Smooth muscle cell (in vitro differentiated cells): Measurements from ENCODE around the gene MTG1. TPM values are rescaled to one million over a fixed set of nuclear protein-coding genes. Genes with fewer than 3 reads are reported as not detected.

ENCODE experiments used
- DNase-seq: peaks from one replicate; lab custom pipeline; 2025; ENCODE audit not compliant: unreplicated experiment; lab: John Stamatoyannopoulos, UW
- H2AFZ ChIP-seq: fragments of 200-600 bp; sonication (generic); 2 replicates; pipeline ENCODE4 v1.6.0; 2016; ENCODE audit warnings: antibody characterized with exemption, low read depth, mild to moderate bottlenecking
- H3F3A ChIP-seq: fragments of 200-600 bp; sonication (generic); 2 replicates; pipeline ENCODE4 v1.6.0; 2017; ENCODE audit warnings: antibody characterized with exemption, low read depth
- H3K27ac ChIP-seq: fragments of 200-600 bp; sonication (generic); 2 replicates; pipeline ENCODE4 v1.5.1; 2016; ENCODE audit warnings: low read depth, mild to moderate bottlenecking
- H3K27me3 ChIP-seq: fragments of 200-600 bp; sonication (generic); 2 replicates; pipeline ENCODE4 v1.6.1; 2016; ENCODE audit warnings: low read depth, mild to moderate bottlenecking
- H3K36me3 ChIP-seq: fragments of 200-600 bp; sonication (generic); 2 replicates; pipeline ENCODE4 v1.5.1; 2016; ENCODE audit warnings: low read depth
- H3K4me1 ChIP-seq: fragments of 200-600 bp; sonication (generic); 2 replicates; pipeline ENCODE4 v1.5.1; 2016; ENCODE audit warnings: low read depth
- H3K4me2 ChIP-seq: fragments of 200-600 bp; sonication (generic); 2 replicates; pipeline ENCODE4 v1.6.0; 2016; ENCODE audit warnings: mild to moderate bottlenecking
- H3K4me3 ChIP-seq: fragments of 200-600 bp; sonication (generic); 2 replicates; pipeline ENCODE4 v1.5.1; 2016; ENCODE audit warnings: mild to moderate bottlenecking
- H3K79me2 ChIP-seq: fragments of 200-600 bp; sonication (generic); 2 replicates; pipeline ENCODE4 v1.6.0; 2016; ENCODE audit warnings: low read depth, mild to moderate bottlenecking
- H3K9ac ChIP-seq: fragments of 200-600 bp; sonication (generic); 2 replicates; pipeline ENCODE4 v1.6.0; 2016; ENCODE audit warnings: low read depth
- H3K9me3 ChIP-seq: fragments of 200-600 bp; sonication (generic); replicated peaks from 2 replicates; pipeline ENCODE4 v1.5.1; 2016; ENCODE audit warnings: low read depth
- H4K20me1 ChIP-seq: fragments of 200-600 bp; sonication (generic); 2 replicates; pipeline ENCODE4 v1.6.0; 2016; ENCODE audit warnings: low read depth
- WGBS: methylation state at CpG from one replicate; pipeline ENCODE4 v1.1.7; 2016; ENCODE audit warnings: low lambda C conversion rate; 5-methylcytosine and 5-hydroxymethylcytosine counted together
- polyA plus RNA-seq: library from polyadenylated mRNA; unstranded; fragments of >200 nt; fragmentation: Nextera tagmentation; extraction: Ambion mirVana; gene quantifications from 2 replicates; pipeline ENCODE4 v1.2.1, GENCODE V29; 2016
- total RNA-seq: library from RNA; depleted of rRNA; stranded (reverse); fragments of >200 nt; gene quantifications from 2 replicates; pipeline ENCODE4 v1.2.3, GENCODE V29; 2014
- TF ChIP-seq, protein P1 (sequence below): fragments of 200-600 bp; sonication (generic); IDR thresholded peaks from 2 replicates; pipeline ENCODE4 v1.5.1; 2017; ENCODE audit warnings: borderline replicate concordance, mild to moderate bottlenecking, antibody characterized with exemption; ENCODE audit not compliant: insufficient read depth, poor library complexity, severe bottlenecking

Gene MTG1
- total and polyA plus RNA-seq, 2 experiments from 2014 or later = 20.6 to 53.5 TPM

DNA sequence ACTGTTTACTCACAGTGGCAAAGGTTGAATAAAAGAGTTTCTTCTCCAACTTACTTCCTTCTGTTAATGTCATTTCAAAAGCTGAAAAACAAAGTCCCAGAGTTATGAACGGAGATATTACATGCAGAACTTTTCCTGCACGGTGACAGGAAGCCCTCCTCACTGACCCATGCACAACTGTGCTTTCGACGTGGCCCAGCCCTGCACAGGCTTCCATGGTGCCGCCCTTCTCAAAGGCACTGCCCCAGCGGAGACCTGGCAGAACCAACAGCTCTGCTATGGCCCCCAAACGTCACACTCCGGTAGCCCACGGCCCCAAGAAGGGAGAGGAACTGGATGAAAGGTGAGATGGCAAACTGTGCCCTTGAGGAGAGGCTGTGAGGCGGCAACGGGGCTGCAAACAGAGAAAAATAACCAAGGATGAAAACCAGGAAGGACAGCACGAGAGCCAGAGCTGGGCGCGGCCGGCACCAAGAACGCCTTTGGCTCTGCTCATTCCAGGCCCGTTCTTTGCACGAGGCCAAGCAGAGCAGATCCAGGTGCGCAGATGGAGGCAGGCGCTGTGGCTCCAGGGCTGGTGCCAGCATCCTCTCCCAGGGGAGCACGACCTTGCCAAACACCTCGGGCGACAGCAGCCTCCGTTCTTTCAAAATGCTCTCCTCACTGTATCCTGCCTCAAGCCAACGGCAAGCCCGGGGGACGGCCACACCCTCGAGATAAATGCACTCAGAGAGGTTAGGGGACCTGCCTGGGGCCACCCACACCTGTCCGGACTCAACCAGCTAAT lies 29.1 kb upstream of the MTG1 start:
- no peak overlapping the region for H3K4me2 ChIP-seq
- TF ChIP-seq, protein P1, sequence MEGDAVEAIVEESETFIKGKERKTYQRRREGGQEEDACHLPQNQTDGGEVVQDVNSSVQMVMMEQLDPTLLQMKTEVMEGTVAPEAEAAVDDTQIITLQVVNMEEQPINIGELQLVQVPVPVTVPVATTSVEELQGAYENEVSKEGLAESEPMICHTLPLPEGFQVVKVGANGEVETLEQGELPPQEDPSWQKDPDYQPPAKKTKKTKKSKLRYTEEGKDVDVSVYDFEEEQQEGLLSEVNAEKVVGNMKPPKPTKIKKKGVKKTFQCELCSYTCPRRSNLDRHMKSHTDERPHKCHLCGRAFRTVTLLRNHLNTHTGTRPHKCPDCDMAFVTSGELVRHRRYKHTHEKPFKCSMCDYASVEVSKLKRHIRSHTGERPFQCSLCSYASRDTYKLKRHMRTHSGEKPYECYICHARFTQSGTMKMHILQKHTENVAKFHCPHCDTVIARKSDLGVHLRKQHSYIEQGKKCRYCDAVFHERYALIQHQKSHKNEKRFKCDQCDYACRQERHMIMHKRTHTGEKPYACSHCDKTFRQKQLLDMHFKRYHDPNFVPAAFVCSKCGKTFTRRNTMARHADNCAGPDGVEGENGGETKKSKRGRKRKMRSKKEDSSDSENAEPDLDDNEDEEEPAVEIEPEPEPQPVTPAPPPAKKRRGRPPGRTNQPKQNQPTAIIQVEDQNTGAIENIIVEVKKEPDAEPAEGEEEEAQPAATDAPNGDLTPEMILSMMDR = no peak
- no peak overlapping the region for H3K4me3 ChIP-seq
- peaks cover 6% of the 10 kb centered on the region for H3K36me3 ChIP-seq
- H3K79me2 ChIP-seq = no peaks in the 10 kb centered on the region
- no peak overlapping the region for H3K27ac ChIP-seq
- no peak overlapping the region for H3K9ac ChIP-seq
- no peaks in the 10 kb centered on the region for H3K9me3 ChIP-seq
- no peaks in the 10 kb centered on the region for H3K4me1 ChIP-seq
- DNase-seq = no peak
- H4K20me1 ChIP-seq = no peaks in the 10 kb centered on the region
- H2AFZ ChIP-seq = no peak overlapping the region
- no peaks in the 10 kb centered on the region for H3F3A ChIP-seq
- no peaks in the 10 kb centered on the region for H3K27me3 ChIP-seq
- WGBS = 93% methylated on average over 29 of the region's 29 CpGs

DNA sequence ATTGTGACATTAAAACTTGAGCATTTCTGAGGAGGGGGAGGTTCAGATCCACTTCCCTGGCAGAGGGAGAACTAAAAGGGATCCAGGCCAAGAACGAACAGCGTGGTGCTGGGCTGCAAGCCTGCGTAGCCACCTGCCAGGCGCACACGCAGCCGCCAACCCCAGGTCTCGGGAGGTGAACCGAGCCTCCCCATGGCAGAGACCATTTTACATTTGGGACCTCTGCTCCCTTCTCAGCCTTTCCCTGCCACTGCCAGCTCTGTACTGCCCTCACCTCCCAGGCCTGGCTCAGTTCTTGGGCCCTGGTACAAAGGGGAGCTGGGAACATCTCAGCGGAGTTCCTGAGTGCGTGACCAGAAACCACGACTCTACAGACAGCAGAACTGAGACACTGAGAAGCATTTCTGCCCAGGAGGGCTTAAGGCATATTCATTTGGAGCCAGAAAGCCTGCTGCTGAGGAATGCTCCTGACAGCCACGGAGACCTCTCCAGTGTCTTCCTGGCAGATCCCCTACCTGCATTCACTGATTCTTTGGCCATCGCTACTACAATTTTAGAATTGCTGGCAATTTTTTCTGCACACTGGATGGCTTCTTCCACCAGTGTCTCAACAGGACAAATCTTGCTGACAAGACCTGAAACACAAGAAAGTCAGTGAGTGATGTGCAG lies 28.4 kb upstream of the MTG1 start:
- Histone ChIP-seq H3K27me3 (no peaks in the 10 kb centered on the region), H3K79me2 (no peaks in the 10 kb centered on the region), H4K20me1 (no peaks in the 10 kb centered on the region), H3F3A (no peaks in the 10 kb centered on the region), H3K9me3 (no peaks in the 10 kb centered on the region), H3K4me3 (no peak overlapping the region), H2AFZ (no peak overlapping the region), H3K4me1 (no peaks in the 10 kb centered on the region), H3K27ac (no peak overlapping the region), H3K36me3 (peaks cover 6% of the 10 kb centered on the region), H3K9ac (no peak overlapping the region), H3K4me2 (no peak overlapping the region)
- 98% methylated on average over 13 of the region's 13 CpGs for WGBS
- no peak for DNase-seq
- TF ChIP-seq, protein P1 = no peak

DNA sequence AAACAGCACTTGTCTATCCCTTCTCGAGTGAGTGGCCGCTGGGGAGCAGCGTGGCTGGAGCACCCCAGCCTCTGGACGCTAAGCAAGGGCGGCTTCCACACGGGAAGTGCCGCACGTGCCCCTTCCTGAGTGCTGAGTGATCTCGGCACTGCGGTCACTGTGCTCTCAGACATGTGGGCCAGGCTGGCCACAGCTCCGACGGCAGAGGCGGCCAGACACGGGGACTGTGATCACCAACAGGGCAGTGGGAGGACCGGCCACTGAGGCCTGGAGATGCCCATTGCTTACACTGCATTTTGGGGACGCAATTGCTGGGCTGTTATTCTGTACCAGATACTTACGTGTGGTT lies 27.9 kb upstream of the MTG1 start:
- WGBS = 92% methylated on average over 17 of the region's 17 CpGs
- TF ChIP-seq, protein P1 = no peak

More for the DNA sequence above, 27.9 kb upstream of the MTG1 start:
- no peak overlapping the region for H2AFZ ChIP-seq
- H3K36me3 ChIP-seq = peaks cover 6% of the 10 kb centered on the region
- no peaks in the 10 kb centered on the region for H3K4me1 ChIP-seq
- no peaks in the 10 kb centered on the region for H3K79me2 ChIP-seq
- H3K9me3 ChIP-seq = no peaks in the 10 kb centered on the region
- no peak overlapping the region for H3K27ac ChIP-seq
- H4K20me1 ChIP-seq = no peaks in the 10 kb centered on the region
- H3F3A ChIP-seq = no peaks in the 10 kb centered on the region
- no peak for DNase-seq
- no peaks in the 10 kb centered on the region for H3K27me3 ChIP-seq
- no peak overlapping the region for H3K4me2 ChIP-seq
- no peak overlapping the region for H3K9ac ChIP-seq
- no peak overlapping the region for H3K4me3 ChIP-seq
